HG03571 (cell line): ENCODE data around the gene HDDC3.

ENCODE experiments used
- ATAC-seq: cut with Tn5 transposase; IDR thresholded peaks from one replicate; pipeline ENCODE4 v1.9.1; 2021; ENCODE audit not compliant: unreplicated experiment

HDDC3 gene

GRCh38 chr15:90931828-90932659 lies at the start of gene HDDC3:
Gene HDDC3, minus strand, starts transcription at chr15:90932549. Its CDS starts 9 bp downstream, at chr15:90932540.
- ATAC-seq, result peak; percentile 46

- no peak for ATAC-seq
Observed at GRCh38 chr15:90982135-90982534, 49.8 kb upstream of the HDDC3 start.

GRCh38 chr15:90981681-90982080 lies 49.3 kb upstream of the HDDC3 start:
- ATAC-seq, result peak; percentile 58

GRCh38 chr15:90979582-90979981 lies 47.2 kb upstream of the HDDC3 start:
- no peak for ATAC-seq

GRCh38 chr15:90974216-90974615 lies 41.9 kb upstream of the HDDC3 start:
- no peak for ATAC-seq

GRCh38 chr15:90972133-90972532 lies 39.8 kb upstream of the HDDC3 start:
- no peak for ATAC-seq

GRCh38 chr15:90970274-90970673 lies 37.9 kb upstream of the HDDC3 start:
- ATAC-seq, result no peak

GRCh38 chr15:90968434-90968833 lies 36.1 kb upstream of the HDDC3 start:
- no peak for ATAC-seq

GRCh38 chr15:90967206-90967605 lies 34.9 kb upstream of the HDDC3 start:
- ATAC-seq, result no peak

GRCh38 chr15:90966262-90966661 lies 33.9 kb upstream of the HDDC3 start:
- no peak for ATAC-seq

GRCh38 chr15:90962021-90962420 lies 29.7 kb upstream of the HDDC3 start:
- ATAC-seq, result no peak

- ATAC-seq, result no peak
Observed at GRCh38 chr15:90960298-90961091, 28.1 kb upstream of the HDDC3 start.

- no peak for ATAC-seq
Observed at GRCh38 chr15:90959894-90960293, 27.5 kb upstream of the HDDC3 start.

- no peak for ATAC-seq
Observed at GRCh38 chr15:90959028-90959595, 26.8 kb upstream of the HDDC3 start.

GRCh38 chr15:90957791-90958190 lies 25.4 kb upstream of the HDDC3 start:
- no peak for ATAC-seq

GRCh38 chr15:90957031-90957790 lies 24.9 kb upstream of the HDDC3 start:
- no peak for ATAC-seq

- ATAC-seq, result peak; percentile 30
Observed at GRCh38 chr15:90956274-90957030, 24.1 kb upstream of the HDDC3 start.

GRCh38 chr15:90955624-90956273 lies 23.4 kb upstream of the HDDC3 start:
- no peak for ATAC-seq

- peak; percentile 84 for ATAC-seq
Observed at GRCh38 chr15:90954712-90955623, 22.6 kb upstream of the HDDC3 start, which contains the start of gene RCCD1. Gene RCCD1, plus strand, starts transcription at chr15:90954884. Its CDS starts 1,851 bp downstream, at chr15:90956735.
